HG03571 (cell line): ENCODE data around the gene SOX5.
"Not testable (repeated sequence)": the region's sequence is repeated elsewhere in the genome, so short reads cannot be mapped to it uniquely, and the experiment has no call there.

ENCODE experiments used
- ATAC-seq: cut with Tn5 transposase; IDR thresholded peaks from one replicate; pipeline ENCODE4 v1.9.1; 2021; ENCODE audit not compliant: unreplicated experiment

The SOX5 gene

DNA sequence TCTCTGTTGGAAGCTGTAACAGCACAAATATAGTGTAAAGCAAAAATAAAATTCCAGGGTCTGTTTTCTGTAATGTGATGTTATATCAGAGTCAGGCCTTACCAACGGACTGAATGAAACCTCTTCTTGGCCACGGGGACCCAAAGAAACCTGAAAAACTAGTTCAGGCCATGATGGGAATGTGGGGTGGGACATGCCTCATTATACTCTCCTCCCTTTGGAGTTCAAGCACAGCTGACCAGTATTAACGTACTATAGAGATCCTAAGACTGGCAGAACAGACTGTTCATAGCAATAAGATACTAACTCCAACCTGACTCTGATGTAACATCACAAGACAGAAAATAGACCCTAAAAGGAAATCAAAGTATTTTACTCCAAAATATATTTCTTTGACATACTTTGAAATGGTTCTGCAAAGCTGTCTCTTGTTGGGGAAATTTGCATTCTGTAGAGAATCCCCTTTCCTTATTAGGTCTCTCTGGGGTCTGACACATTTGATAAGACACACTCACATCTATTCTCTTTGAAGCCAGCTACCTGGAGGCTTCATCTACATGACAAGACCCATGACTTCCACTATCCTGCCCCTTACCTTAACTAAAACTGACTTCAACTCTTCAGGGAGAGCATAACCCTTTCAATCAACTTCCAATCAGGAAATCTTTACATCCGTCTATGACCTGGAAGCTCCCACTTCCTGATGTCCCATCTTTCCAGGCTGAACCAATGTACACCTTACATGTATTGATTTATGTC, 444.6 kb downstream of the SOX5 start:
- no peak for ATAC-seq

- no peak for ATAC-seq
Measured at GRCh38 chr12:23504043-23504442, 445.4 kb downstream of the SOX5 start.

DNA sequence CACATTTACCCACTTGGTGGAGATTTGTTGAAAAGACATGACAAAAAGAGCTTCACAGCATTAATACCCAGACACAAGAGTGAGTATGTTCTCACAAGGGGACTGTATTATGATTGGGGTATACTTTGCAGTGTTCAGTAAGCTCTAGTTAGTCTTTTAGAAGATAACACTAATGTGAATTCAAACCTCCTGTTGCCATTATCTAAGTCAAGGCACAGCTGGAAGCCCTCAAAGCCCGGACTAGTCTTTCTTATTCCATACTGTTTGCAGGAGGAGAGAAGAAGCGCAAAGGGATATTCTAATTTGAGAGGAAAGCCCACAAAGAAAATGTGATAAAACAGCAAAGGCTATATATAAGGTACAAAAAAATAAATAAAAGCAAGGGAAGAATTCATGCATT, 445.9 kb downstream of the SOX5 start:
- no peak for ATAC-seq

DNA sequence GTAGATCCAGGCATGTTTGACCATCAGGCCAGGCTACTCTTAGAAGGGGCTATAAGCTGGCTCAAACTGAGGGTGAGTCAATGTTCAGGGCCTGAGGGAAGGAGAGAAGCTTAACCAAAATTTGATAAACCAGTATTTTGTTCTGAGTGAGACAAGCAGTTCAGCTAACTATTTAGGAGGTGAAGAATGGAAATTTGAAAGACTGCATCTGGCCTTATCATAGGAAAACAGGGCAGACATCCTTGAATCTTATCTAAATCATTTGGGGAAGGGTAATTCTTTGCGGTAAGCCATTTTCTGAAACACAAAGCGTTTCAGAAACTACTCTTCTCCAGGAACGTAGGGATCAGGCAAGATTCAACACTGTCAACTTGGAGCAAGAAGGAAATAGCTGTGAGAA, 447.2 kb downstream of the SOX5 start:
- no peak for ATAC-seq

- no peak for ATAC-seq
Measured at GRCh38 chr12:23495472-23495871, 454.0 kb downstream of the SOX5 start.

DNA sequence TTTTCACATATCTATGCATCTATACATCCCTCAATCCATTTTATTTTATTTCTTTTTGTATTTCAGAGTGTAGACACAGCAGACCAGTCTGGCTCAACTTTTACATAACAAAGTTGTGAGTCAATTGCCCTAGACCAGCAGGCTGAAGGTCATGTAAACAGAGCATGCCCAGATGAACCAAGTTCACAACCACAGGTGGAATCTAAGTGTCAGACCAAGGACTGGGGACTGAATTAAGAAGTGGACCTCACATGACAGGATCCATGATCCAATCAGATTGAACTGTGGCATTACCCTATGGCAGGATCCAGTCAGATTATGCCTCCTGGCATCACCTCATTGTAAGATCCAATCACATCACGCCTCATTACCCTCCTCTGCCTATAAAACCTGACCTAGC, 455.8 kb downstream of the SOX5 start:
- ATAC-seq, result no peak

GRCh38 chr12:23491029-23491428, 458.4 kb downstream of the SOX5 start:
- not testable (repeated sequence) for ATAC-seq

- ATAC-seq, result no peak
Measured at GRCh38 chr12:23488130-23488529, 461.3 kb downstream of the SOX5 start.

- ATAC-seq, result no peak
Measured at GRCh38 chr12:23484238-23484637, 465.2 kb downstream of the SOX5 start.

DNA sequence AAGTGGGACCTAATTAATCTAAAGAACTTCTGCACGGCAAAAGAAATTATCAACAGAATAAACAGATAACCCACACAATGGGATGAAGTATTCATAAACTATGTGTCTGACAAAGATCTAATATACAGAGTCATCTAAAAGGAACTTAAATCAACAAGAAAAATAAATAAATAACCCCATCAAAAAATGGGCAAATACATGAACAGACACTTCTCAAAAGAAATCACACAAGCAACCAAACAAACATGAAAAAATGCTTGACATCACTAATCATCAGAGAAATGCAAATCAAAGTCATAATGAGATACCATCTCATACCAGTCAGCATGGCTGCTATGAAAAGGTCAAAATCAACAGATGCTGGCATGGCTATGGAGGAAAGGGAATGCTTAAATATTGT, 466.9 kb downstream of the SOX5 start:
- ATAC-seq, result no peak
